HG02759 (cell line): ENCODE results near the gene TWIST2.

ENCODE experiments used
- ATAC-seq: cut with Tn5 transposase; IDR thresholded peaks from one replicate; pipeline ENCODE4 v1.9.1; 2021; ENCODE audit warnings: mild to moderate bottlenecking, moderate library complexity; ENCODE audit not compliant: unreplicated experiment

Gene TWIST2

GRCh38 chr2:238949710-238950345, 101.9 kb downstream of the TWIST2 start:
- no peak for ATAC-seq

- no peak for ATAC-seq
These were observed 102.7 kb downstream of the TWIST2 start for GRCh38 chr2:238950551-238950950.

GRCh38 chr2:238952261-238952919, 104.5 kb downstream of the TWIST2 start:
- ATAC-seq = no peak

GRCh38 chr2:238954841-238955591, 107.1 kb downstream of the TWIST2 start:
- ATAC-seq = no peak

GRCh38 chr2:238955648-238956531, 108.0 kb downstream of the TWIST2 start:
- ATAC-seq = no peak

GRCh38 chr2:238956676-238957075, 108.8 kb downstream of the TWIST2 start:
- ATAC-seq = no peak
